Muscle of leg (tissue), 11 donors: ENCODE results near the gene SOSTDC1. TPM values are rescaled to one million over a fixed set of nuclear protein-coding genes. Genes with fewer than 3 reads are reported as not detected.

Experiments
- DNase-seq: peaks from one replicate; pipeline ENCODE4 v3.0.0; 2013
- H3K27ac ChIP-seq: one replicate; pipeline ENCODE4 v1.5.1; 2013; ENCODE audit warnings: mild to moderate bottlenecking, low read length, control low read depth
- H3K27me3 ChIP-seq: one replicate; pipeline ENCODE4 v1.6.1; 2013; ENCODE audit warnings: low read length; ENCODE audit not compliant: control insufficient read depth, insufficient read depth
- H3K36me3 ChIP-seq: one replicate; pipeline ENCODE4 v1.6.1; 2013; ENCODE audit warnings: low read length; ENCODE audit not compliant: control insufficient read depth, insufficient read depth
- H3K4me1 ChIP-seq: one replicate; pipeline ENCODE4 v1.6.1; 2013; ENCODE audit warnings: low read length; ENCODE audit not compliant: control insufficient read depth, insufficient read depth
- H3K4me3 ChIP-seq: one replicate; pipeline ENCODE4 v1.5.1; 2013; ENCODE audit warnings: low read length, control low read depth
- H3K9me3 ChIP-seq: replicated peaks from 2 replicates; pipeline ENCODE4 v1.6.1; 2013; ENCODE audit warnings: low read depth, low read length; ENCODE audit not compliant: control insufficient read depth
- WGBS: methylation state at CpG from one replicate; pipeline ENCODE4 v1.1.5; 2013; ENCODE audit warnings: missing lambda C conversion rate; ENCODE audit not compliant: insufficient coverage; 5-methylcytosine and 5-hydroxymethylcytosine counted together
- polyA plus RNA-seq, 8 donors: library from polyadenylated mRNA; unstranded; fragments of 120-200 nt; gene quantifications; one replicate each; pipeline versions ENCODE4 v1.2.1 to v1.2.3, GENCODE V29; 2013; ENCODE audit warnings: inconsistent platforms in 1 of 8, low replicate concordance in 1 of 8; ENCODE audit not compliant: insufficient read length in 8 of 8, insufficient read depth in 1 of 8
- total RNA-seq: library from RNA; stranded (reverse); fragments of 120-200 nt; gene quantifications from one replicate; pipeline ENCODE4 v1.2.4, GENCODE V29; 2013

SOSTDC1 gene
- total and polyA plus RNA-seq, 9 donors: 6.7 to 35.8 (median 12.9) TPM

GRCh38 chr7:16498122-16498521 is 32.6 kb upstream of the SOSTDC1 start:
- no peak for DNase-seq
- Histone ChIP-seq H3K36me3 (no peaks in the 10 kb centered on the region), H3K4me1 (no peaks in the 10 kb centered on the region), H3K9me3 (no peaks in the 10 kb centered on the region), H3K27me3 (no peaks in the 10 kb centered on the region), H3K4me3 (no peak overlapping the region), H3K27ac (no peak overlapping the region)
- WGBS: 86% methylated on average over 2 of the region's 2 CpGs

- no CpG with 5 or more reads among the region's 4 CpGs for WGBS
Observed at GRCh38 chr7:16494955-16495719, 29.6 kb upstream of the SOSTDC1 start.

GRCh38 chr7:16494551-16494950 is 29.0 kb upstream of the SOSTDC1 start:
- H3K9me3 ChIP-seq: no peaks in the 10 kb centered on the region
- H3K36me3 ChIP-seq: no peaks in the 10 kb centered on the region
- no peak overlapping the region for H3K4me3 ChIP-seq
- no peak for DNase-seq
- no peaks in the 10 kb centered on the region for H3K27me3 ChIP-seq
- no peaks in the 10 kb centered on the region for H3K4me1 ChIP-seq
- WGBS: no CpG with 5 or more reads among the region's 2 CpGs
- no peak overlapping the region for H3K27ac ChIP-seq

More at GRCh38 chr7:16494955-16495719, 29.6 kb upstream of the SOSTDC1 start:
- no peak overlapping the region for H3K4me3 ChIP-seq
- H3K36me3 ChIP-seq: no peaks in the 10 kb centered on the region
- H3K27ac ChIP-seq: no peak overlapping the region
- H3K27me3 ChIP-seq: no peaks in the 10 kb centered on the region
- no peaks in the 10 kb centered on the region for H3K9me3 ChIP-seq
- H3K4me1 ChIP-seq: no peaks in the 10 kb centered on the region
- DNase-seq: no peak

GRCh38 chr7:16493266-16493665 is 27.7 kb upstream of the SOSTDC1 start:
- no CpG with 5 or more reads among the region's 2 CpGs for WGBS
- no peaks in the 10 kb centered on the region for H3K9me3 ChIP-seq
- H3K4me1 ChIP-seq: no peaks in the 10 kb centered on the region
- no peaks in the 10 kb centered on the region for H3K36me3 ChIP-seq
- no peaks in the 10 kb centered on the region for H3K27me3 ChIP-seq
- H3K27ac ChIP-seq: no peak overlapping the region
- no peak overlapping the region for H3K4me3 ChIP-seq
- no peak for DNase-seq

GRCh38 chr7:16492513-16493062 is 27.1 kb upstream of the SOSTDC1 start:
- Histone ChIP-seq H3K4me3 (no peak overlapping the region), H3K36me3 (no peaks in the 10 kb centered on the region), H3K4me1 (no peaks in the 10 kb centered on the region), H3K27ac (no peak overlapping the region), H3K27me3 (no peaks in the 10 kb centered on the region), H3K9me3 (no peaks in the 10 kb centered on the region)
- WGBS: no CpG with 5 or more reads among the region's 3 CpGs
- DNase-seq: no peak

- H3K9me3 ChIP-seq: no peaks in the 10 kb centered on the region
- no peak for DNase-seq
- no peaks in the 10 kb centered on the region for H3K36me3 ChIP-seq
- no peaks in the 10 kb centered on the region for H3K4me1 ChIP-seq
- no CpG with 5 or more reads among the region's 2 CpGs for WGBS
- H3K27ac ChIP-seq: no peak overlapping the region
- no peaks in the 10 kb centered on the region for H3K27me3 ChIP-seq
- H3K4me3 ChIP-seq: no peak overlapping the region
Observed at GRCh38 chr7:16491148-16491547, 25.6 kb upstream of the SOSTDC1 start.

GRCh38 chr7:16484453-16485158 is 19.1 kb upstream of the SOSTDC1 start:
- Histone ChIP-seq H3K4me3 (no peak overlapping the region), H3K27ac (no peak overlapping the region), H3K4me1 (no peaks in the 10 kb centered on the region), H3K36me3 (no peaks in the 10 kb centered on the region), H3K9me3 (no peaks in the 10 kb centered on the region), H3K27me3 (no peaks in the 10 kb centered on the region)
- 87% methylated on average over 3 of the region's 4 CpGs for WGBS
- no peak for DNase-seq

- no peak overlapping the region for H3K27ac ChIP-seq
- no peak for DNase-seq
- no peaks in the 10 kb centered on the region for H3K36me3 ChIP-seq
- WGBS: 55% methylated on average over 2 of the region's 7 CpGs
- H3K9me3 ChIP-seq: no peaks in the 10 kb centered on the region
- H3K27me3 ChIP-seq: no peaks in the 10 kb centered on the region
- no peaks in the 10 kb centered on the region for H3K4me1 ChIP-seq
- H3K4me3 ChIP-seq: no peak overlapping the region
Observed at GRCh38 chr7:16479591-16479990, 14.1 kb upstream of the SOSTDC1 start.

GRCh38 chr7:16479161-16479560 is 13.6 kb upstream of the SOSTDC1 start:
- Histone ChIP-seq H3K27ac (no peak overlapping the region), H3K36me3 (no peaks in the 10 kb centered on the region), H3K27me3 (no peaks in the 10 kb centered on the region), H3K9me3 (no peaks in the 10 kb centered on the region), H3K4me3 (no peak overlapping the region), H3K4me1 (no peaks in the 10 kb centered on the region)
- no peak for DNase-seq
- 83% methylated on average over 3 of the region's 4 CpGs for WGBS

GRCh38 chr7:16471933-16472332 is 6.4 kb upstream of the SOSTDC1 start:
- Histone ChIP-seq H3K4me3 (no peak overlapping the region), H3K27ac (no peak overlapping the region), H3K4me1 (no peaks in the 10 kb centered on the region), H3K27me3 (no peaks in the 10 kb centered on the region), H3K9me3 (no peaks in the 10 kb centered on the region), H3K36me3 (no peaks in the 10 kb centered on the region)
- no CpG with 5 or more reads among the region's 4 CpGs for WGBS
- no peak for DNase-seq
